T-cell (primary cell): ENCODE measurements around the gene LRIT3. TPM values are rescaled to one million over a fixed set of nuclear protein-coding genes. Genes with fewer than 3 reads are reported as not detected.

Experiments used
- ATAC-seq, 4 experiments: fragments of 200-7000 bp in 3 of 4; fragments of 150-1000 bp in 1 of 4; cut with Tn5 transposase; replicated peaks in 1 of 4; 1 replicate in 3 of 4; 2 replicates in 1 of 4; pipeline ENCODE4 v1.10.0; 2021; ENCODE audit warnings: moderate library complexity in 3 of 4, mild to moderate bottlenecking in 2 of 4, moderate number of reproducible peaks in 1 of 4
- CTCF ChIA-PET, 2 donors: fragments of 300-600 bp; sonication (Branson Sonifier 250); formaldehyde crosslinking; loops; one replicate each; lab custom pipeline; 2022; ENCODE audit warnings: antibody characterized with exemption in 2 of 2; lab: Charles Lee
- POLR2A ChIA-PET, 2 donors: fragments of 300-600 bp; sonication (Branson Sonifier 250); formaldehyde crosslinking; loops; one replicate each; lab custom pipeline; 2022; ENCODE audit warnings: antibody characterized with exemption in 2 of 2; lab: Charles Lee
- DNase-seq, 35 experiments: peaks; one replicate each; pipeline versions ENCODE4 v3.0.0 to v3.0.0-alpha.2; 2013 to 2023
- H3K27ac ChIP-seq: one replicate; pipeline ENCODE4 v1.5.1; 2013; ENCODE audit warnings: low read length
- H3K27me3 ChIP-seq, 2 experiments: replicated peaks in 1 of 2; 1 replicate in 1 of 2; 2 replicates in 1 of 2; pipeline versions ENCODE4 v1.6.1 to v1.7.0; 2013; ENCODE audit warnings: low read length in 1 of 2, mixed read lengths in 1 of 2; ENCODE audit not compliant: control insufficient read depth in 2 of 2, insufficient read depth in 2 of 2; ENCODE audit errors: extremely low read depth in 1 of 2
- H3K36me3 ChIP-seq, 2 donors: 1 replicate in 1 of 2; 2 replicates in 1 of 2; pipeline versions ENCODE4 v1.6.1 to v1.7.0; 2013; ENCODE audit warnings: low read length in 1 of 2; ENCODE audit not compliant: control insufficient read depth in 2 of 2, insufficient read depth in 1 of 2; ENCODE audit errors: extremely low read depth in 1 of 2
- H3K4me1 ChIP-seq, 2 experiments: 1 replicate in 1 of 2; 2 replicates in 1 of 2; pipeline versions ENCODE4 v1.6.1 to v1.7.0; 2013; ENCODE audit warnings: low read length in 2 of 2, mixed read lengths in 1 of 2; ENCODE audit not compliant: insufficient read depth in 2 of 2, control insufficient read depth in 1 of 2; ENCODE audit errors: extremely low read depth in 1 of 2
- H3K4me3 ChIP-seq, 2 donors: 1 replicate in 1 of 2; 2 replicates in 1 of 2; pipeline versions ENCODE4 v1.5.1 to v1.7.0; 2013; ENCODE audit warnings: mild to moderate bottlenecking in 2 of 2, low read length in 1 of 2, moderate library complexity in 1 of 2; ENCODE audit not compliant: control insufficient read depth in 1 of 2; ENCODE audit errors: extremely low read depth in 1 of 2
- H3K9me3 ChIP-seq: 2 replicates; pipeline ENCODE4 v1.7.0; 2013
- H3K27ac Mint-ChIP-seq, 2 donors: one replicate each; pipeline ENCODE4 v1.8.0; 2020 to 2021; ENCODE audit warnings: mild to moderate bottlenecking in 2 of 2, mixed read lengths in 2 of 2
- H3K27me3 Mint-ChIP-seq, 2 donors: one replicate each; pipeline ENCODE4 v1.8.0; 2021 to 2022; ENCODE audit warnings: mixed read lengths in 2 of 2
- H3K36me3 Mint-ChIP-seq: one replicate; pipeline ENCODE4 v1.8.0; 2021; ENCODE audit warnings: mixed read lengths
- H3K4me1 Mint-ChIP-seq, 3 donors: one replicate each; pipeline ENCODE4 v1.8.0; 2020 to 2022; ENCODE audit warnings: mixed read lengths in 3 of 3, mild to moderate bottlenecking in 1 of 3
- H3K4me3 Mint-ChIP-seq, 3 donors: one replicate each; pipeline ENCODE4 v1.8.0; 2020 to 2022; ENCODE audit warnings: mild to moderate bottlenecking in 3 of 3, mixed read lengths in 3 of 3, moderate library complexity in 3 of 3
- H3K9me3 Mint-ChIP-seq, 3 donors: one replicate each; pipeline ENCODE4 v1.8.0; 2020 to 2022; ENCODE audit warnings: mixed read lengths in 3 of 3
- WGBS: methylation state at CpG from one replicate; pipeline ENCODE4 v1.1.5; 2013; ENCODE audit warnings: missing lambda C conversion rate; ENCODE audit not compliant: insufficient coverage; 5-methylcytosine and 5-hydroxymethylcytosine counted together
- total RNA-seq, 35 experiments: library from RNA in 6 of 35; stranded (reverse) in 6 of 35; fragments of 120-200 nt in 1 of 35; gene quantifications; one replicate each; pipeline versions ENCODE4 v1.2.1 to v1.2.4 and lab custom pipeline; 2013 to 2026

The LRIT3 gene
- total RNA-seq, 5 donors from 2014 or later (not counting 1 experiment from before 2014, with no cell fraction given) = 0.12 to 0.41 (median 0.26) TPM

DNA sequence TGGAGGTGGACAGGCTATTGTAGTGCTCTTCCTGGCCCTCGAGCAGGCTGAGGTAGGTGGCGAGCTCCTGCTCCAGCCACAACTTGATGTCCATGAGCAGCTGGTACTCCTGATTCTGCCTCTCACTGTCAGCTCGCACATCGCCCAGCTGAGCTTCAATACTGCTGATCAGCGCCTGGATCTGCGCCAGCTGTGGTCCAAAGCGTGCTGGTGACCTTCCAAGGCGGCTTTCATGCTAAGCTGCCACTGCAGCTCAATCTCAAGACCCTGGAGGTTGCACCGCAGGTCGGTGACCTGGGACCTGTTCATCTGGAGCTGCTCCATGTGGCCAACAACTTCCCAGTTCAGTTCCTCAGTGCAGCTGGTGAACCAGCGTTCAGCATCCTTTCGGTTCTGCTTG, 31.2 kb downstream of the LRIT3 start:
- DNase-seq = no peak
- Histone ChIP-seq H3K27me3 (peaks cover 0 to 16% of the 10 kb centered on the region in 2 experiments), H3K27ac (no peak overlapping the region), H3K4me3 (no peak overlapping the region), H3K4me1 (no peaks in the 10 kb centered on the region), H3K36me3 (no peaks in the 10 kb centered on the region), H3K9me3 (no peaks in the 10 kb centered on the region)
- POLR2A ChIA-PET = no interaction called here
- no peaks in the 10 kb centered on the region for H3K4me1 Mint-ChIP-seq
- no peak overlapping the region for H3K27ac Mint-ChIP-seq
- 80% methylated on average over 12 of the region's 12 CpGs for WGBS
- H3K9me3 Mint-ChIP-seq = no peaks in the 10 kb centered on the region
- ATAC-seq = no peak
- H3K36me3 Mint-ChIP-seq = no peaks in the 10 kb centered on the region
- CTCF ChIA-PET = no interaction called here
- no peak overlapping the region for H3K4me3 Mint-ChIP-seq
- H3K27me3 Mint-ChIP-seq = peaks cover 11 to 15% of the 10 kb centered on the region in 2 donors

DNA sequence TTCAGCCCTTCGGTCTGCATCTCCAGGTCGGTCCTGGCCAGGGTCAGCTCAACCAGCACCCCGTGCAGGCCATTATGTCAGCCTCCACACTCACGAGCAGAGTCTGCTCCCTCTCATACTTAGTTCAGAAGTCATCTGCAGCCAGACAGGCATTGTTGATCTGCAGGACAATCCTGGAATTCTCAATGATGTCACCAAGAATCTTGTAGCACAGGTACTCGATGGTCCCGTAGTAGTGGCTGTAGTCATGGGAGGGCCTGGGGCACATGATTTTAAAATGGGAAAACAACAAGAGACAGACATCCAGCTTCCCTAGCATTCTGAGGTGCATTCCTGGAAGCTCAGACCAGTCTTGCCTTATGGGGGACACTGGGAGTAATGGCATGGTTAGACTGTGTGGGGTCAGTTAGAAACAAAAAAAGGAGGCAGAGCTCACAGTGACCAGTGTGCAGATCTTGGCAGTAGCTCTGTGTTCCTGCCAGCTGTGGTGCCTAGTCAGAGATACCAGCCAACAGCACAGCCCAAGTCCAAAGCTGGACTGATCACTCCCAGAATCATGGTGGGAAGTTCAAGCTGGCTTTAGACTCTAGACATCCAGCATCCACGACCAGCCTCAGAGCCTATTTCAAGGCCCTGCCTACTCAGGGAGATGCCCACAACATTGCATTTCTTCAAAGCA, 31.9 kb downstream of the LRIT3 start:
- no peak overlapping the region for H3K4me3 ChIP-seq
- H3K36me3 ChIP-seq = no peaks in the 10 kb centered on the region
- H3K4me1 Mint-ChIP-seq = no peaks in the 10 kb centered on the region
- H3K27ac ChIP-seq = no peak overlapping the region
- no peaks in the 10 kb centered on the region for H3K9me3 Mint-ChIP-seq
- no peaks in the 10 kb centered on the region for H3K36me3 Mint-ChIP-seq
- ChIA-PET CTCF (no interaction called here), POLR2A (no interaction called here)
- peaks cover 0 to 16% of the 10 kb centered on the region in 2 experiments for H3K27me3 ChIP-seq
- 90% methylated on average over 3 of the region's 7 CpGs for WGBS
- DNase-seq (no peak), ATAC-seq (no peak)
- H3K4me3 Mint-ChIP-seq = no peak overlapping the region
- H3K9me3 ChIP-seq = no peaks in the 10 kb centered on the region
- H3K4me1 ChIP-seq = no peaks in the 10 kb centered on the region
- peaks cover 11 to 15% of the 10 kb centered on the region in 2 donors for H3K27me3 Mint-ChIP-seq
- H3K27ac Mint-ChIP-seq = no peak overlapping the region

DNA sequence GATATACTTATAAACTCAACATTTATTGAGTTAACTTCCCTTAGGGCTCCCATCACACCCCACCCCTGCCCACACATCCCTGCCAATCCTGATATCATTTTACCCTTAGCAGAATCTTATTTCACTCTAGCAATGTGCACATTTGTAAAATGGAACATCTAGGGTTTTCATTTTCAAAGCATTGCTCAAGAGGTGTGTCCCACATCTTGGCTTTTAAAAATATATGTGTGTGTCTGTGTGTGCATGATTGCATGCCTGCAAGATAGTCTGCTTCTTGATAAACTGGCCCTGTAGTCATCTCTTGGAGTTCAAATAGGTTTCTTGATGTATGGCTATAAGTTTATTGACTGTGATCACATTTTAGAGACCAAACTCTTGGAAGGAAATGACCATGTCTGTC, 38.4 kb downstream of the LRIT3 start:
- H3K9me3 ChIP-seq = no peaks in the 10 kb centered on the region
- no peak overlapping the region for H3K27ac Mint-ChIP-seq
- ChIA-PET POLR2A (no interaction called here), CTCF (no interaction called here)
- no peak overlapping the region for H3K4me3 ChIP-seq
- no peaks in the 10 kb centered on the region for H3K27me3 Mint-ChIP-seq
- H3K27me3 ChIP-seq = peaks cover 0 to 3% of the 10 kb centered on the region in 2 experiments
- no peaks in the 10 kb centered on the region for H3K4me1 Mint-ChIP-seq
- H3K27ac ChIP-seq = no peak overlapping the region
- H3K9me3 Mint-ChIP-seq = no peaks in the 10 kb centered on the region
- no peak overlapping the region for H3K4me3 Mint-ChIP-seq
- H3K36me3 ChIP-seq = no peaks in the 10 kb centered on the region
- ATAC-seq = no peak
- DNase-seq = no peak
- H3K4me1 ChIP-seq = no peaks in the 10 kb centered on the region
- H3K36me3 Mint-ChIP-seq = no peaks in the 10 kb centered on the region

DNA sequence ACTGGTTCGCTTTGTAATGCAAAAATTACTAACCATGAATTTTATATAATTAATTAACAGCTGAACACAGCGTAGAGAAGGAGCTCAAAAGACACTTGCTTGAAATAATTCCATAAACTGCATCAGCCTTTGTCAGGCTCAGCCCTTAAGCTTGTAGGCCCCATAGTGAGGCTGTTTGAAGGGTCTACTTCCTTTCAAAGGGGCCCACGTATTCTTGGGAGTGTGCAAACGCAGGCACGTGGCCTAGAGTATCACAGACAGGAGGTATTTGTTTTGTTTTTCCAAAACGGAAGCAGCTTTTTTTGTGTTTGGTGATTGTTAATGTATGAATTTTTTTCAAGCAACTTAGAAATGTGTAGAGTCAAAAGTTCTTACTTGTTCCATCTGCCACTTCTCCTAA, 39.2 kb downstream of the LRIT3 start:
- peaks cover 0 to 3% of the 10 kb centered on the region in 2 experiments for H3K27me3 ChIP-seq
- H3K4me1 ChIP-seq = no peaks in the 10 kb centered on the region
- Mint-ChIP-seq H3K27me3 (no peaks in the 10 kb centered on the region), H3K27ac (no peak overlapping the region), H3K36me3 (no peaks in the 10 kb centered on the region), H3K4me3 (no peak overlapping the region), H3K4me1 (no peaks in the 10 kb centered on the region), H3K9me3 (no peaks in the 10 kb centered on the region)
- no peak overlapping the region for H3K27ac ChIP-seq
- ATAC-seq = no peak
- WGBS = 20% methylated on average over 1 of the region's 6 CpGs
- no peaks in the 10 kb centered on the region for H3K9me3 ChIP-seq
- ChIA-PET CTCF (no interaction called here), POLR2A (no interaction called here)
- no peak for DNase-seq
- no peaks in the 10 kb centered on the region for H3K36me3 ChIP-seq
- no peak overlapping the region for H3K4me3 ChIP-seq

DNA sequence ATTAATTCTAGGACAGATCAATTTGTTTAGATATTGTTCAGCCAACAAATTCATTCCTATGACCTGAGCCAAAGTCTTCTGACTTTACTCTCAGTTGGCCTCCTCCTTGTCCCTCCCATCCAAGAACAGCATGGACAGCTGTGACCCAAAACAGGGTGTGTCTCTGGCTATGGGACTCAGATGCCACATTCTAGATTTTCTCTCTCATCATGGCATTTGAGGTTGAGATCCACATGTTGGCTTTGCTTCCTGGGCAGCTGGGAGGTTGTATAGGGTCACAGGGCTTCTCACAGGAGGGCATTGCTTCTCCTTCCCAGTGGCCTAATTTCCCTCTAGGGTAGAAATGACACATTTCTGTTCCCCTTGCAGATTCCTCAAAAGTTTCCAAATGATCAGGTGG, 42.2 kb downstream of the LRIT3 start:
- ATAC-seq (no peak), DNase-seq (no peak)
- no peaks in the 10 kb centered on the region for H3K36me3 Mint-ChIP-seq
- no peak overlapping the region for H3K4me3 Mint-ChIP-seq
- no peaks in the 10 kb centered on the region for H3K27me3 Mint-ChIP-seq
- Histone ChIP-seq H3K4me3 (no peak overlapping the region), H3K27ac (no peak overlapping the region), H3K27me3 (peaks cover 0 to 3% of the 10 kb centered on the region in 2 experiments), H3K4me1 (no peaks in the 10 kb centered on the region), H3K9me3 (no peaks in the 10 kb centered on the region), H3K36me3 (no peaks in the 10 kb centered on the region)
- ChIA-PET CTCF (no interaction called here), POLR2A (no interaction called here)
- H3K9me3 Mint-ChIP-seq = no peaks in the 10 kb centered on the region
- no peak overlapping the region for H3K27ac Mint-ChIP-seq
- no peaks in the 10 kb centered on the region for H3K4me1 Mint-ChIP-seq

DNA sequence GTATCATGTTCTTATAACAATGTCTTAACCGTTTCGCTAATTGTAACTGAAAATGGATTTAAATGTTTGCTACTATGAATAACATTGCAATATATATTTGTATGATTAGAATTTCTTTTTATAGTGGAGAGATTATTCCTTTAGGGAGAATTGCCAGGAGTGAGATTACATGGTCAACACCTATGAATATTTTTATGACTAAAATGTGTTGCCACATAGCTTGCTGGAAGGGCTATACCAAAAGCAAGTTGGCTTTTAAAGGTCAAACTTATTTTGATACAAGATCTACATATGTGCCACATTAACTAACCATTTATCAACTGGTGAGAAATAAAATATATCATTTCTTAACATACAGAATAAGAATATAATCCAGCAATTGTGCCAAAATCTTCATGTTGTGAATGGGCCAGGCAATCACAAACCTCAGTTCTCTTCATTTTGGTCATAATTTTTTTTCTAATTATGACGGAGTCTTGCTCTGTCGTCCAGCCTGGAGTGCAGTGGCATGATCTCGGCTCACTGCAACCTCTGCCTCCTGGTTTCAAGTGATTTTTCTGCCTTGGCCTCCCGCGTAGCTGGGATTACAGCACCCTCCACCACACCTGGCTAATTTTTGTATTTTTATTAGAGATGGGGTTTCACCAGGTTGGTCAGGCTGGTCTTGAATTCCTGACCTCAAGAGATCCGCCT, 54.8 kb downstream of the LRIT3 start:
- no peaks in the 10 kb centered on the region for H3K9me3 ChIP-seq
- H3K27ac ChIP-seq = no peak overlapping the region
- H3K4me3 ChIP-seq = no peak overlapping the region
- no peak overlapping the region for H3K27ac Mint-ChIP-seq
- CTCF ChIA-PET = interaction anchor here (0.7 kb wide), 2 partner anchors 399 to 1332 kb away, joined by 3 to 15 read pairs; no protein-coding TSS in a partner anchor
- DNase-seq (no peak), ATAC-seq (no peak)
- no peaks in the 10 kb centered on the region for H3K36me3 ChIP-seq
- POLR2A ChIA-PET = no interaction called here
- 94% methylated on average over 3 of the region's 8 CpGs for WGBS
- H3K4me1 Mint-ChIP-seq = no peaks in the 10 kb centered on the region
- no peaks in the 10 kb centered on the region for H3K36me3 Mint-ChIP-seq
- H3K27me3 ChIP-seq = peaks cover 0 to 10% of the 10 kb centered on the region in 2 experiments
- no peak overlapping the region for H3K4me3 Mint-ChIP-seq
- H3K9me3 Mint-ChIP-seq = peaks cover 0 to 3% (median 0%) of the 10 kb centered on the region in 3 donors
- no peaks in the 10 kb centered on the region for H3K4me1 ChIP-seq
- H3K27me3 Mint-ChIP-seq = peaks cover 25 to 30% of the 10 kb centered on the region in 2 donors
